OCI-LY7 (cell line): ENCODE measurements around the gene MIGA1.

ENCODE experiments used
- EZH2phosphoT487 ChIP-seq: fragments of 200-600 bp; sonication (generic); IDR thresholded peaks from 2 replicates; pipeline ENCODE4 v1.6.1; 2018; ENCODE audit warnings: low read depth, borderline replicate concordance, mild to moderate bottlenecking, mixed run types, antibody characterized with exemption, low read length, moderate library complexity, mixed read lengths
- TF ChIP-seq, protein P1 (sequence below): fragments of 200-600 bp; sonication (generic); conservative IDR thresholded peaks from 2 replicates; pipeline ENCODE4 v1.5.1; 2014; ENCODE audit warnings: mild to moderate bottlenecking, antibody characterized with exemption, low read length, moderate library complexity, mixed read lengths

DNA sequence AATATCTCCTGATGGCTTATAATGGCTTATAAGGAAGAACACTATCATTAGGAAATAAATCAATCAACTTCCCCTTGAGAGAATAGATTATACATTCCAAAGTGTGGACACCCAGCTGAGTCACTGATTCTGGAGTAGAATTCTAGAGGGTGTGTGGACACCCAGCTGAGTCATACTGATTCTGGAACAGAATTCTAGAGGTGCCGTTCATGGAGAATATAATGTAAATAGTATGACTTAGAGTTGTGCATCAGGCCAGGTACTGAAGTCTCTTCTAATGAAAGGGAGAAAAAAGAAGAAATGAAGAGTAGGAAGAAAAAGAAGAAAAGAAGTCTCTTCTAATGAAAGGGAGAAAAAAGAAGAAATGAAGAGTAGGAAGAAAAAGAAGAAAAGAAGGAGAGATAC, 17.4 kb upstream of the MIGA1 start:
- TF ChIP-seq, protein P1, sequence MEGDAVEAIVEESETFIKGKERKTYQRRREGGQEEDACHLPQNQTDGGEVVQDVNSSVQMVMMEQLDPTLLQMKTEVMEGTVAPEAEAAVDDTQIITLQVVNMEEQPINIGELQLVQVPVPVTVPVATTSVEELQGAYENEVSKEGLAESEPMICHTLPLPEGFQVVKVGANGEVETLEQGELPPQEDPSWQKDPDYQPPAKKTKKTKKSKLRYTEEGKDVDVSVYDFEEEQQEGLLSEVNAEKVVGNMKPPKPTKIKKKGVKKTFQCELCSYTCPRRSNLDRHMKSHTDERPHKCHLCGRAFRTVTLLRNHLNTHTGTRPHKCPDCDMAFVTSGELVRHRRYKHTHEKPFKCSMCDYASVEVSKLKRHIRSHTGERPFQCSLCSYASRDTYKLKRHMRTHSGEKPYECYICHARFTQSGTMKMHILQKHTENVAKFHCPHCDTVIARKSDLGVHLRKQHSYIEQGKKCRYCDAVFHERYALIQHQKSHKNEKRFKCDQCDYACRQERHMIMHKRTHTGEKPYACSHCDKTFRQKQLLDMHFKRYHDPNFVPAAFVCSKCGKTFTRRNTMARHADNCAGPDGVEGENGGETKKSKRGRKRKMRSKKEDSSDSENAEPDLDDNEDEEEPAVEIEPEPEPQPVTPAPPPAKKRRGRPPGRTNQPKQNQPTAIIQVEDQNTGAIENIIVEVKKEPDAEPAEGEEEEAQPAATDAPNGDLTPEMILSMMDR, result no peak
- TF ChIP-seq EZH2phosphoT487, result no peak
